ENCODE data around the gene COL25A1. TPM values are rescaled to one million over a fixed set of nuclear protein-coding genes. Genes with fewer than 3 reads are reported as not detected.

COL25A1 gene
- total and polyA plus RNA-seq, 2 donors (not counting 3 experiments of a cell fraction or from before 2014, with no cell fraction given), result 0.21 to 3.5 TPM

DNA sequence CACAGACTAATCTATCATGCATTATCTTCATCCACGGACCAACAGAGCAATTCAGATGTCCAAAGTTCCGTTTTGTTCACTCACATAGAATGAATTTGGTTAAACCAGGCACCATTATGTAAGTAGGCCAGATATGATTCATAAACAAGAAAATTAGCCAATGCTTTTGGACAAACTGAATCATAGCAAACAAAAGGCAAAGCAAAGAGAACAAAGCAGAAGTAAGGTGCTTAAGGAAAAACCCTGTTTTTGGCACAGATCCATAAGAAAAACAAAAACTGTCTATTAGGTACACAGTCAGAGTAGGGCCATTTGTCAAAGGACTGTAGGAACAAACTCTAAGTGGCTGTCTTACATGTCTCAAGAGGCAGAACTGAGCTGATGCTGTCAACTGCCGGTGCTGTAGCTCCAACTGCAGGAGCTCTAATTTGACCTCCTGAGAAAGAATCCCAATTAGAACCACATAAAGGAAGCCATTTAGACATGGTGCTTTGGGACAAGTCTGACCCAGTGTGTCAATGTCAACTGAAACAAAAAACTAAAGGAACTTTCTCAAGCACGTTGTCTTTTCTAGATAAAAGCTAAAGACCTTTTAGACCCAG lies 146.7 kb downstream of the COL25A1 start:
- Histone ChIP-seq H3K9ac (replicated peaks; ENCODE audit: extremely low read depth, insufficient read depth, low read length) (no peak overlapping the region), H3K9me3 (replicated peaks; ENCODE audit: control insufficient read depth, insufficient read depth, low read length) (no peaks in the 10 kb centered on the region), H3K27ac (ENCODE audit: insufficient read depth, low read depth, low read length) (no peak overlapping the region), H3K36me3 (ENCODE audit: control insufficient read depth in 2 of 2, extremely low read depth in 1 of 2, insufficient read depth in 2 of 2, low read length in 2 of 2) (no peaks in the 10 kb centered on the region), H3K79me2 (ENCODE audit: control insufficient read depth, insufficient read depth, low read length) (no peaks in the 10 kb centered on the region), H2AFZ (ENCODE audit: low read depth, low read length) (no peak overlapping the region), H3K4me3 (replicated peaks in 1 of 3; ENCODE audit: insufficient read depth in 1 of 3, low read depth in 1 of 3, low read length in 3 of 3) (no peak overlapping the region), H3K4me1 (ENCODE audit: control insufficient read depth, extremely low read depth, insufficient read depth, low read length) (no peaks in the 10 kb centered on the region), H3K27me3 (ENCODE audit: control insufficient read depth in 2 of 2, insufficient read depth in 2 of 2, low read length in 2 of 2) (no peaks in the 10 kb centered on the region), H4K20me1 (replicated peaks; ENCODE audit: control insufficient read depth, extremely low read depth, insufficient read depth, low read length) (no peaks in the 10 kb centered on the region), H3K9me1 (replicated peaks; ENCODE audit: control insufficient read depth, extremely low read depth, insufficient read depth, low read length) (no peaks in the 10 kb centered on the region), H3K4me2 (ENCODE audit: insufficient read depth, low read length) (no peak overlapping the region)
- ChIA-PET CTCF (interaction anchor here (0.6 to 1.4 kb wide), 3 partner anchors 12 to 160 kb away, joined by 3 read pairs; no protein-coding TSS in a partner anchor), POLR2A (no interaction called here)
- TF ChIP-seq POLR2A (IDR thresholded peaks at IDR 0.05; ENCODE audit: low read depth, low read length) (no peak), POLR2AphosphoS5 (IDR thresholded peaks at IDR 0.05; ENCODE audit: insufficient read depth, low read depth, low read length) (no peak), JUN (IDR thresholded peaks at IDR 0.05; ENCODE audit: borderline replicate concordance, insufficient read depth, insufficient read length, low read depth) (no peak), MYC (IDR thresholded peaks at IDR 0.05; ENCODE audit: low read depth, low read length) (no peak), FOS (IDR thresholded peaks at IDR 0.05; ENCODE audit: borderline replicate concordance, insufficient read depth, low read length) (no peak)
- TF ChIP-seq, protein P1, sequence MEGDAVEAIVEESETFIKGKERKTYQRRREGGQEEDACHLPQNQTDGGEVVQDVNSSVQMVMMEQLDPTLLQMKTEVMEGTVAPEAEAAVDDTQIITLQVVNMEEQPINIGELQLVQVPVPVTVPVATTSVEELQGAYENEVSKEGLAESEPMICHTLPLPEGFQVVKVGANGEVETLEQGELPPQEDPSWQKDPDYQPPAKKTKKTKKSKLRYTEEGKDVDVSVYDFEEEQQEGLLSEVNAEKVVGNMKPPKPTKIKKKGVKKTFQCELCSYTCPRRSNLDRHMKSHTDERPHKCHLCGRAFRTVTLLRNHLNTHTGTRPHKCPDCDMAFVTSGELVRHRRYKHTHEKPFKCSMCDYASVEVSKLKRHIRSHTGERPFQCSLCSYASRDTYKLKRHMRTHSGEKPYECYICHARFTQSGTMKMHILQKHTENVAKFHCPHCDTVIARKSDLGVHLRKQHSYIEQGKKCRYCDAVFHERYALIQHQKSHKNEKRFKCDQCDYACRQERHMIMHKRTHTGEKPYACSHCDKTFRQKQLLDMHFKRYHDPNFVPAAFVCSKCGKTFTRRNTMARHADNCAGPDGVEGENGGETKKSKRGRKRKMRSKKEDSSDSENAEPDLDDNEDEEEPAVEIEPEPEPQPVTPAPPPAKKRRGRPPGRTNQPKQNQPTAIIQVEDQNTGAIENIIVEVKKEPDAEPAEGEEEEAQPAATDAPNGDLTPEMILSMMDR (IDR thresholded peaks at IDR 0.05; ENCODE audit: extremely low read depth in 1 of 2, insufficient read depth in 1 of 2, low read depth in 1 of 2, low read length in 2 of 2), result no peak
- TF ChIP-seq, protein P2, sequence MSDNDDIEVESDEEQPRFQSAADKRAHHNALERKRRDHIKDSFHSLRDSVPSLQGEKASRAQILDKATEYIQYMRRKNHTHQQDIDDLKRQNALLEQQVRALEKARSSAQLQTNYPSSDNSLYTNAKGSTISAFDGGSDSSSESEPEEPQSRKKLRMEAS (IDR thresholded peaks at IDR 0.05; ENCODE audit: insufficient read depth, insufficient read length), result no peak
- FAIRE-seq (no peak), DNase-seq (ENCODE audit: low read depth, low spot score) (no peak)
- dilution Hi-C loops (cut with MboI; ENCODE audit: extremely low pct_ligation_motif_present, low sequenced_read_pairs) (no loop called here), intact Hi-C loops (cut with micrococcal nuclease) (no loop called here)
- BruUV-seq (replicated peaks), result no TSS peak
